Measurements from ENCODE around the gene C10orf62.
A peak's percentile ranks its signal among the peaks of the same experiment; 100 is the strongest.
"Not testable (repeated sequence)": the region's sequence is repeated elsewhere in the genome, so short reads cannot be mapped to it uniquely, and the experiment has no call there.

C10orf62 gene

DNA sequence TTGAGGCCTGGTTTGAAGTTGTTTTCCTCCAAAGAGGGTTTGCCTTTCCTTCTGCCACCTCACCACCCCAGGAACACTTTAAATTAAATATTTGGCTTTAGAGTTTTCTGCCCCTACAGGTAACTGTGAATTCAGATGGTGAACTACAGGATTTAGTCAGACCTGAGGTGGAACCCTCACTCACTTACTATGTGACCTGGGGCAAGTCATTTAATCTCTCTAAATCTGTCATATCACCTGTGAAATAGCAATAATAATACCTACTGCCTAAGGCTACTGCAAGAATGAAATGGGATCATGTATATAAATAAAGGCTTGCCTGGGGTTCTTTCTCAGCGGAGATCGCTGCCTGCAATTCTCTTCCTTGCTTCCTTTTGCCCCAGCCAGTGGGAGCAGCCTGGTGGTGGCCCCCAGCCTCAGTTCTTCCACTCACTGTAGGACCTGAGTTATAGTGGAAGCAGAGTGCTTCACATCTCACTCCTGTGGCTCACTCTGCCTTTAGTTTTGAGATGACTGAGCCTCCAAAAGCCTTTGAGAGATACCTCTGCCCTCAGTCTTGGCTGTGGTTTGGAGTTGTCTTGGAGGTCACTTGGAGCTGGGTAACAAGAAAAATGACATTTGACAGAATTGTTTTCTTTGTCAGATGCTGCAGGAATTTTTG, 23.1 kb upstream of the C10orf62 start:
- no peak for DNase-seq

DNA sequence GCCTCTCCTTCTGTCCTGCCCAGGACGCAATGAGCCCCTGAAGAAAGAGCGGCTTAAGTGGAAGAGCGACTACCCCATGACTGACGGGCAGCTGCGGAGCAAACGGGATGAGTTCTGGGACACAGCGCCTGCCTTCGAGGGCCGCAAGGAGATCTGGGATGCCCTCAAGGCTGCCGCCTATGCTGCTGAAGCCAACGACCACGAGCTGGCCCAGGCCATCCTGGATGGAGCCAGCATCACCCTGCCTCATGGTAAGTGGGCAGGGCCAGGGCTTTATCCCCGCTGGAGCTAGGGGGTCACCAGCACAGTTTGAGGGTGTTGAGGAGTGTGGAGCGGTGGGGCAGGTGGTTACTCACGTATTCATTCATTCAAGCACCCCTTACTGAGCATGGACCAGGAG, 21.6 kb upstream of the C10orf62 start:
- DNase-seq, result no peak

DNA sequence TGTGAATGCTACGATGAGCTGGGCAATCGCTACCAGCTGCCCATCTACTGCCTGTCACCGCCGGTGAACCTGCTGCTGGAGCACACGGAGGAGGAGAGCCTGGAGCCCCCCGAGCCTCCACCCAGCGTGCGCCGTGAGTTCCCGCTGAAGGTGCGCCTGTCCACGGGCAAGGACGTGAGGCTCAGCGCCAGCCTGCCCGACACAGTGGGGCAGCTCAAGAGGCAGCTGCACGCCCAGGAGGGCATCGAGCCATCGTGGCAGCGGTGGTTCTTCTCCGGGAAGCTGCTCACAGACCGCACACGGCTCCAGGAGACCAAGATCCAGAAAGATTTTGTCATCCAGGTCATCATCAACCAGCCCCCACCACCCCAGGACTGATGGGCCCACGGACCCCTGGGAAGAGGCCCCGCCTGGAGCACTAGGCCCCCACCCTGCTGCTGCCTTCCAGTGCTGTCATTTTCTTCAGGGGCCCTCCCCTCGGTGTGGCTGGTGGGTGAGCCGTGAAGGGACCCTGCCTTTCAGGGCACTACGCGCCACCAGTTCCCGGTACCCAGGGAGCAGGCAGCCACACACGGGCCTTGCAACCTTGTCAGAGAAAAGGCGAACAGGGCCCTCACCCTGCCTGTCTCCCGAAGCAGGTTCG, 19.3 kb upstream of the C10orf62 start:
- no peak for DNase-seq

DNA sequence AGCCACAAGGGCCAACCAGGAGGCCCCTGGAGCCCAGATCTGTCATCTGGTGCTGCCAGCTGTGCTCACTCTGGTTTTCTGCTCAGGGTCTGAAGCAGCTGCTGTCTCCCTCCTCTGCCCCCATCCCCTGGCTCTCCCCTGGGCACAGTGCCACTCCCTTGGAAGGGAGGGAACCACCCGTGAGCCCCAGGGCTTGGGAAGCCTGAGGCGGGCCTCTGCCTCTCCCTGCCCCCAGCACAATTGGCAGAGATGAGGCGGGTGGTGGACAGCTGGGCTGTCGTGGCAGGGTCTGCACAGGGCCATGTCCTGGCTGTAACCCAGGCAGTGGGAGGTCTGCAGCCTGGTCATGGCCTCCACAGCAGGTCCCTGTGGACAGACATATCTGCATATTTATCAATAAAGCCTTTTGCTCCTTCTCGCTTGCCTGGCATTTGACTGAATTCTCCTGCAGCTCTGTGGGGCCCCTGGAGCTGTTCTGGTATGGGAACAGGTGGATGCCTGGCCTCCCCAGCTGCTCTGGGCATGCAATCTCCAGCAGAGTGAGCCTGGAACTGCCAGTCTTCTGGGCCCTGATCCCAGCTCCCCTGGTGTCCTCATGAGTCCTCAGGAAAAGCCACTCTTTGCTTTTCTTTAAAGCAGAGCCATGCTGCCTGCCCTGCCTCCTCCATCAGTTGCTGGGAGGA, 18.6 kb upstream of the C10orf62 start:
- no peak for DNase-seq

DNA sequence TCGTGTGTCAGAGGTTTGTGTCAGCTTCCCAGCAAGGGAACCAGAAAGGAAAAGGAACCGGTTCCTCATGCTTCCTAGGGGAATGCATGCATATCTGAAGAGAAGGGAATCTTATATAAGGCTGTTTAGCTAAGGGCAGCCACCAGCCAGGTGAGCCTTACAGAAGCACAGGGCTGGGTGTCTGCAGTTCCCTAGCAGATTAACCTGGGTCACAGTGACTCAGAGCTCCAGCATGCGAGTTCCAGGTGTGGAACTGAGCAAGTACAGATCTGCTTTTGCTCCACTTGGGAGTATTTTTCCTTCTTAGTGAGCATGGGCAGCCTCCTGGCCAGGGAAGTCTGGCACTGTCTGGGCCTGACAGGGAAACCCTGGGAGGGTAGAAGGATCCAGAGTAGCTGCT, 17.9 kb upstream of the C10orf62 start:
- DNase-seq, result no peak

DNA sequence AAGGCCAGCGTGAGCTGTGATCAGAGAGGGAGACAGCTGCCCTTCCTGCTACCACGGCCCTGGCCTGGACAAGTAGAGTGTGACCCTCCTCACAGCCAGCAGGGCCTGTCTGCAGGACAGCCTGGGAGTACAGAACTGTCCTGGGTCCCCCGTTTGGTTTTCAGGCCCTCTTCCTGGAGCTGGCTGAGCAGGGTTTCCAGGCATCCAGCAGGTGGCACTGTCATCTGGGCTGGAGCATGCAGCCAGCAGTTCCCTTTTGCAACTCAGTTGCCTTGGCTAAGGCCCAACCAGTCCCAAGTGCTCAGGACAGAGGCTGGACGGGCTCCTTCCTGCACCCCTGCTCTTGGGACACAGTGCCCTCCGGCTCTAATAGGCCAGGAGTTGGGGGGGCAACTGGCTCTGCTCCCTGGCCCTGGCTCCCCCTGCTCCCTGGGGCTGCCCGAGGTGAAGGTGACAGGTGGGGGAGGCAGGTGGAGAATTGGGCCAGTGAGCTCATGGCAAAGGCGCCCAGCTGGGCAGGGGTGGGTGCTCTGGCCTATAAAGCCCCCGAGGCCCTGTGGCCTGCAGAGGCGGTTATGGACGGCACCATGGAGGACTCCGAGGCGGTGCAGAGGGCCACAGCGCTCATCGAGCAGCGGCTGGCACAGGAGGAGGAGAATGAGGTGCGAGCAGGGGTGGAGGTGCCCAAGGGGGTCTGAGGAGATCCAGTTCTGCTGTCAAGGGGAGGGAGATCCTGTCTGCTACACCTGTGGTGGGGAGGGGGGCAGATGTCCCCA, 17.1 kb upstream of the C10orf62 start, which contains the start of gene ANKRD2:
TSS of gene ANKRD2 (plus strand) at position 566 of the 776 bp plus-strand sequence. CDS start at position 576, 10 bp downstream.
- peak; percentile 35 to 38 for DNase-seq

DNA sequence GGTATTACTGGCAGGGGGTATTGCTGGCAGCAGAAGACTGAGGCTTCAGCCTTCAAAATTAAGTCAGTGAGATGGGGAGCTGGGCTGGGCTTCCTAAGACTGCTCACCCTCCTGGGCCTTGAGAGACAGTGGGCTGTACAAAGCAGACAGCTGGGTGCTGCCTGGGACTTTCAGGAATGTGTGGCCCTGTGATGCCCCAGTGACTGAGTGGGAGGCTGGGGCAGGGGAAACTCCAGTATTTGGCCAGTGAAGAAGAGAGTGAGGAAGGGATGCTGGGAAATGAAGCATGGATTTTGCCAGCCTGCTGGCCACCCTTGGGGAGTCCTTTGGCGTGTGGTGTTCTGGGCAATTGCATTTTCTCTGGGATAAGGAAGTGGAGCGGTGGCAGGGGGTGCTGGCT, 16.5 kb upstream of the C10orf62 start:
- DNase-seq, result no peak

DNA sequence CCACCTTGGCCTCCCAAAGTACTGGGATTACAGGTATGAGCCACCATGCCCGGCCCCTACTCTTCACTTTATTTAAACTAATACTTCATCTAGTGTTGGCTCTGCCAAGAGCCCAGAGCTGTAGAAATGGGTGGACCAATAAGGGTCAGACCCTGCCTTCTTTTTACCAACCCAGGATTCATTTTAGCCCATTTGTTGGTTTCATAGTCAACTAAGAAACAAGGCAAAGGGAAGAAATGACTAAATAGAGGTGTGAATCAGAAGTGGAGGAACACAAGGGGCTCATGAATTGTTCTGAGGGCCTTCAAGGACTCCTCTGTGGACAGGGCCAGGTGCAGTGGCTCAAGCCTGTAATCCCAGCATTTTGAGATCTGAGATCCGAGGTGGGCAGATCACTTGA, 15.8 kb upstream of the C10orf62 start:
- DNase-seq, result no peak

DNA sequence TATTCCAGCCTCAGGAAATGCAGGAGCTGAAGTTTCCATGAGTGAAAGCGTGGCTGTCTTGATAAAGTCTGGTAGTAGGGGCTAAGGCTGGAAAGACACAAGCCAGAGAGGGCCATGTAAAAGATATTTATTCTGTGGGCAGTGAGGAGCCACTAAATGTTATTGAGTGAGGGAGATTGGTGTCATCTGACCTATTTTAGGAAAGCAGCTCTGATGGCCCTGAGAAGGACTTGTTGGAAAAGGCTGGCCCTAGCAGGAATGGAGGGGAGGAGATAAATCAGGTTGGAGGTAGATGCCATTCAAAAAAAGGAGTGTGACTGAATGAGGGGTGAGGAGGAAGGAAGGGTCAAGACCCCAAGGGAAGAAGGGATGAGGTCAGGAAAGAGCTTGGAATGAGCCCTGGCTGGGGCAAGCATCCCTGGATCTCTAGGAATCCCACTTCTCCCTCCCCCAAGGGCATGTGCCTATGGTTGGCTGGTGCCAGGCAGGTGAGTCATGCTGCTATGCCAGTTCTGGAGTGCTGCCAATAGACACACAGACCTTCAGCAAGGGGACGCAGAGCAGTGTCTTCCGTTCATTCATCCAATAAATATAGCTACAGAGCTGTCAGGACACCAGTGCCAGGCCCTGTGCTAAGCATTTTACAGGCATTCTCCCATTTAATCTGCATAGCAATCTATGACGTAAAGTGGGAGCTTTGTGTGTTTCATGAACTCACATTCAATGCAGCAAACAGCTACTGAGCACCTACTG, 15.0 kb upstream of the C10orf62 start:
- no peak for DNase-seq

DNA sequence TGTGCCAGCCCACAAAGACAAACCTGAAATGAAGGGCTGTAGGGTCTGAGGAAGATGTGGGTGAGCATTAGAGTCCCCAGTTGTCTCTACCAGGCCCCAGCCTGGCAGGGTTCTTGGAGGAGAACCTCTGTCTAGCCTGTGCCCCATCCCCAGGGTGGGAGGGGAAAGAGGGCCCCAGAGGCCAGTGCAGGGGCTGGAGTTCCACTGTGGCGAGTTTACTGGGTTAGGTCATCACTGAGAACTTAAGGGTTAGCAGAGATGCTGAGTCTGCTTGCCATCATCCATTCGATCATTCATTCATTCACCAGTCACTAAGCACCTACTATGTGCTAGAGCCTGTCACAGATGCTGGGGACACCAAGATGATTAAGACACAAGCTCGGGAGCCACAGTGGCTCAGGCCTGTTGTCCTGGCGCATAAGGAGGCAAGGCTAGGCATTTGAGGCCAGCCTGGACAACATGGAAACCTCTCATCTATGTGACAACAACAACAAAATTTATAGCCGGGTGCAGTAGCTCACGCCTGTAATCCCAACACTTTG, 14.3 kb upstream of the C10orf62 start:
- no peak for DNase-seq

DNA sequence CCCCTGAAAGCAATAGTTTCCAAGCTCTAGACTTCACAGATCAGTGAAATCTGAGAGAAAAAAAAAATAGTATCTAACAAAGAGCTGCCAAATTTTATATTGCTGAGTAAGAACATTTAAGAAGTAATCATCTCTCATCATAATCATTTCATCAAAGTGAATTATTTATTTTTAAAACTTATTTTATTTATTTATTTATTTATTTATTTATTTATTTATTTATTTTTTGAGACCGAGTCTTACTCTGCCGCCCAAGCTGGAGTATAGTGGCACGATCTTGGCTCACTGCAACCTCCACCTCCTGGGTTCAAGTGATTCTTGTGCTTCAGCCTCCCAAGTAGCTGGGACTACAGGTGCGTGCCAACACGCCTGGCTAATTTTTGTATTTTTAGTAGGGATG, 13.0 kb upstream of the C10orf62 start:
- not testable (repeated sequence) for DNase-seq

DNA sequence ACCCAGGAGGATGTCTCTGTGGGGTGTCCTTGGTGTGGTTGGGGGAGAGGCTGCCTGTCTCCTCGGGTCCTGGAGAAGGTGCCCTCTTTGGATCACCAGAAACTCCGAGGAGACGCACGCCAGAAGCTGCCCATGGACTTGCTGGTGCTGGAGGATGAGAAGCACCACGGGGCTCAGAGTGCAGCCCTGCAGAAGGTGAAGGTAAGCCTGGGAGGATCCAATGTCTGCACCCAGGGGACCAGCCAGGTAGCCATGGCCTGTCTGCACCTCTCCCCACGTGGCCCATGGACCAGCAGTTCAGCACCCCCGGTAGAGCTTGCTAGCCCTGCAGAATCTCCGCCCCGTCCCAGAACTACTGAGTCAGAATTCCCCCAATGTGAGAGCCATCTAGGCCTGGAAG, 11.8 kb upstream of the C10orf62 start:
- no peak for DNase-seq

DNA sequence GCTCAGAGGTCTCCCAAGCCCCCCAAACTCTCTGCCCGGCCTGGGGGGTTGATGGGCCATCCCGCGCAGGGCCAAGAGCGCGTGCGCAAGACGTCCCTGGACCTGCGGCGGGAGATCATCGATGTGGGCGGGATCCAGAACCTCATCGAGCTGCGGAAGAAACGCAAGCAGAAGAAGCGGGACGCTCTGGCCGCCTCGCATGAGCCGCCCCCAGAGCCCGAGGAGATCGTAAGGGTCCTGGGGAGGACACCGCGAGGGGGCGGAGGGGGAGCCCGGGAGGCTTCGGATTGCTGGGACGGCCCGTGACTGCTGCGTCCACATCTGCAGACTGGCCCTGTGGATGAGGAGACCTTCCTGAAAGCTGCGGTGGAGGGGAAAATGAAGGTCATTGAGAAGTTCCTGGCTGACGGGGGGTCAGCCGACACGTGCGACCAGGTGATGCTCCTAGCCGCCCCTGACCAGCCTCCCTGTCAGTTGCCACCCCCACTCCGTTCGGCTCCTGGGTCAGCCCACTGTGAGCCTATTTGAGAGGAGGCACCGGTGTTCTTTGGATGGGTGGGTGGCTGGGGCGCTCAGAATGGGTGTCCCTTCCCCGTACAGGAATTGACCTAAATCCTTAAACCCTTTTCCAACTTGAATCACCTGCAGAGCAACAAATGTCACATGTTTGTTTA, 11.2 kb upstream of the C10orf62 start:
- no peak for DNase-seq

DNA sequence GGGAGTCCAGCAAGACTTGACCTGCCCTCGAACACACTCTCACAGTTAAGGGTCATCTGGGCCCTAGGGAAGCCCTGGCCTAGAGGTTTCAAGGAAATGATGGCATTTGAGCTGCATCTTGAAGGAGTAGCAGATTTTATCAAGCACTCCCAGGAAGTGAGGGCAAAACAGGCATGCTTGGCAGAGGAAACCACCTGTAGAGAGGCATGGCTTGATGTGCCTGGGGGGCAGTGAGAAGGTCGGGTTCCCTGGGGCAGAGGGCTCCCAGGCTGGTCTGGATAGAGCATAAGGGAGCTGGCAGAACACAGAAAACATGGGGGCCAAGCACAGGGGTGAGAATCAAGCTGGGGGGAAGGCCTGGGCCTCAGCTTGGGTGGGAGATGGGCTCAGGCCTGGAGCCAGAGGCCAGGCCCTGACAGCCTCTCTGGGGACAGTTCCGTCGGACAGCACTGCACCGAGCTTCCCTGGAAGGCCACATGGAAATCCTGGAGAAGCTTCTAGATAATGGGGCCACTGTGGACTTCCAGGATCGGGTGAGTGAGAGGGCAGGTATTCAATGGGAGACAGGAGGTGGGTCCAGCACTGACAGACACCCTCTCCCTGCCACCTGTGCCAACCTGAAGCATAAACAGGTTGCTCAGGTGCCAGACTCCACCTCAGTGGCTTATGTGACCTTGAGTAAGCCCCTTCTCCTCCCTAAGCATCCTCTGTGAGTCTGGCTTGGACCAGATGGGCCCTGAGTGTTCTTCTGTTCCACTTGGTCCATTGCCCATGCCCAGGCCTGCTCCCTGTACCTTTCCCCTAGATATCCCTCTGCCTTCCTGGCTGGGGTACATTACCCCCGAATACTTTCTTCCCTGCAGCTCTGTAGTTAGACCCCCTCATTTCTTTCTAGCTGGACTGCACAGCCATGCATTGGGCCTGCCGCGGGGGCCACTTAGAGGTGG, 8.8 kb upstream of the C10orf62 start:
- no peak for DNase-seq

DNA sequence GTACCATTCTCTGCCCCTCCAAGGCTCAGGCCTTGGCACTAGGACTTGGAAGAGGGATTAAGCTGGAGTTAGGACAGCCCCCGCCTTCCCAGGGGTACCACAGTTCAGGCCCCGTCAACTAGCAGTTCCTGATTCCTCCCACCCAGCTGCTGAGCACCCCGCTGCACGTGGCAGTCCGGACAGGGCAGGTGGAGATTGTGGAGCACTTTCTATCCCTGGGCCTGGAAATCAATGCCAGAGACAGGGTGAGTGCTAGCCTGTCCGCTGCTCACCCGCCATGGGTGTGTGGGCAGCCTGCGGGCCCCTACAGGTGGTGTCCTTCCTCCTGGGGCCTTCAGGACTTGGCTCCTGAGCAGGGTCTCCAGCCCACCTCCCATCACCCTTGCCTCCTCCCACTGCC, 7.4 kb upstream of the C10orf62 start:
- no peak for DNase-seq

DNA sequence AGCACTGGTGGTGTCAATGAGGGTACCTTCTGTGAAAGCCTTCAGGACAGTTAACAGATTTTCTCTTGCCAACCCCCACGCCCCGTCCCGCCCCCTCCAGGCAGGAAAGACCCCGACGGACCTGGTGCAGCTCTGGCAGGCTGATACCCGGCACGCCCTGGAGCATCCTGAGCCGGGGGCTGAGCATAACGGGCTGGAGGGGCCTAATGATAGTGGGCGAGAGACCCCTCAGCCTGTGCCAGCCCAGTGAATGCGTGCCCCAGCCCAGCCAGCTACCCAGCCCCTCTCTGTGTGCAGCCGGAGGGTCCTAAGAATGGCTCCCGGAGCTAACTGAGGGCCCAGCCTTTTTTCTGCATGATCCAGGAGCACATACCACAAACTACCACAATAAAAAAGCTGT, 6.0 kb upstream of the C10orf62 start:
- DNase-seq, result no peak

DNA sequence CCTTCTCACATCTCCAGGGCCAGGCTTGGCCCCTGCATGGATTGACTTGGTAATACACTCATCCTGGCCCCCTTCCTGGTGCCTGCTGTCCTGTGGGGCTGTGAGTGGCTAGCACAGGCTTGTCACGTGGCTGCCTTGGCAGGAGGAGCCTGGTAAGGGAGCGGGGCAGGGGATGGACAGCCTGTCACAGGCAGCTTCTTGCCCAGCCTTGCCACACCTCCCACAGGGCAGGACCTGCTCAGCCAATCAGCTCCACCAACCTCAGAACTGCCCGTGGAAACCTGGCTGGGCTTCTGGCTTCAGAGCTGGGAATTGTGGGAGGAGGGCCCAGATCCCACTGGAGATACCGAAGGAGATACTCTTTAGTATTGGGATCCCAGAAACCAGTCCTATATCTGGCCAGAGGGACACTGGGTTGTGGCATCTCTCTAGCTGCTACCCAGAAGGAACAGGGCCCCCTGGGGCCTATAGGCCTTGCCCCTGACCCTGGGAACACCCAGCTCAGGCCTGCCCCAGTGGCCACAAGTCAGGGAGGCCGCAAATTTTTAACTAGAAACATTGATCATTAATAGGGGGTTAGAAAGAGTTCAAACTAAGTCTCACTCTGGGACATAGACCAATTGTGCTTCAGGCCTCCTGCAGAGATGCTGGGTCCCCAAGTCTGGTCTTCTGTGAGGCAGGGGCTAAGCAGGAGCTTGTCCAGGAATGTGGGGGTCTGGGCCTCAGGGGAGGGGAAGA, 5.3 kb upstream of the C10orf62 start, which contains the start of gene HOGA1:
TSS of gene HOGA1 (plus strand) at position 330 of the 738 bp plus-strand sequence. CDS start at position 645, 315 bp downstream.
- no peak for DNase-seq

DNA sequence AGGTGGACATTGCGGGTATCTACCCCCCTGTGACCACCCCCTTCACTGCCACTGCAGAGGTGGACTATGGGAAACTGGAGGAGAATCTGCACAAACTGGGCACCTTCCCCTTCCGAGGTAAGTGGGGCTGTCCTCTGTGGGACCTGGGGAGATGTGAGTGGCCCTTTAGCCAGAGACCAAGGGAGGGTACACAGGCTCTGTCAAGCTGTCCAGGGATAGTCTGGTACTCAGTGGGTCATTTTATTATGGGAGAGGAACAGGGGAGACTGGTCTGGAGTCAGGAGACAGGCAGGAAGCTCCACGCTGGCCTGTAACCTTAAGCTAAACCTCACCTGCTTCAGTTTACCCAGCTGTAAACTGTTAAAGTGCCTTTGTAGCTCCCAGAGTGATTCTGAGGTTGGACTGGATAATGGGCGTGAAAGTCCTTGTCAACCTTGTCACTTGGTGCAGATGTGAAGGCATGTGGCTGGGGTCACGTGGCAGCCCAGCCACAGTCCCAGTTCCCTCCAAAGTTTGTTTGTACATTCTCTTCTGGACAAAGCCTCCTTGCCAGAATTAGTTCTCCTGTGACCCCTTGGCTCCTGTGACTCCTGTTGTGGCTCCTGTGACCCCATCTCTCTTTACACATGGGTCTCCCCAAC, 4.6 kb upstream of the C10orf62 start:
- DNase-seq, result no peak

DNA sequence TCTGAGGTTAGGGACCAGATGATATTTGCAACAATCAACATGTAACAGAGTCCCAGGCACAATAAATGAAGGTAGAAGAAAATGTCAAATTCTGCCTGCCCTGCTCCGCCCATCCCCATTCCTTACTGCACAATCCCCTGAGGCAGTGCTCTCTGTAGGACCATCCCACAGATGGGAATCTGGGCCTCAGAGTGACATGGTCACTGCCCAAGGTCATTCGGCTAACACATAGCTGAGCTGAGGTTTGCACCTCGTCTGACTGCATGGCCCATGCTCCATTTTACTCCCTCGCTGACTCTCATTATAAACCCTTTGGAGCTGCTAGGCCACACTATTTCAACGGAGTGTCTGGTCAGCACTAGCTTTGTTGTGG, 4.1 kb upstream of the C10orf62 start:
- no peak for DNase-seq

Data from stimulated activated CD4-positive, alpha-beta T cell treated with anti-CD3 and anti-CD28 coated beads, Interleukin-4, amount 100 ng/mL, for 4 hours (primary cell).